Measurements from ENCODE around the gene PAPOLB.

- no peak for TF ChIP-seq ESRRA (IDR thresholded peaks at IDR 0.05; ENCODE audit: borderline replicate concordance, low read length)
- TF ChIP-seq, protein P1, sequence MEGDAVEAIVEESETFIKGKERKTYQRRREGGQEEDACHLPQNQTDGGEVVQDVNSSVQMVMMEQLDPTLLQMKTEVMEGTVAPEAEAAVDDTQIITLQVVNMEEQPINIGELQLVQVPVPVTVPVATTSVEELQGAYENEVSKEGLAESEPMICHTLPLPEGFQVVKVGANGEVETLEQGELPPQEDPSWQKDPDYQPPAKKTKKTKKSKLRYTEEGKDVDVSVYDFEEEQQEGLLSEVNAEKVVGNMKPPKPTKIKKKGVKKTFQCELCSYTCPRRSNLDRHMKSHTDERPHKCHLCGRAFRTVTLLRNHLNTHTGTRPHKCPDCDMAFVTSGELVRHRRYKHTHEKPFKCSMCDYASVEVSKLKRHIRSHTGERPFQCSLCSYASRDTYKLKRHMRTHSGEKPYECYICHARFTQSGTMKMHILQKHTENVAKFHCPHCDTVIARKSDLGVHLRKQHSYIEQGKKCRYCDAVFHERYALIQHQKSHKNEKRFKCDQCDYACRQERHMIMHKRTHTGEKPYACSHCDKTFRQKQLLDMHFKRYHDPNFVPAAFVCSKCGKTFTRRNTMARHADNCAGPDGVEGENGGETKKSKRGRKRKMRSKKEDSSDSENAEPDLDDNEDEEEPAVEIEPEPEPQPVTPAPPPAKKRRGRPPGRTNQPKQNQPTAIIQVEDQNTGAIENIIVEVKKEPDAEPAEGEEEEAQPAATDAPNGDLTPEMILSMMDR (IDR thresholded peaks at IDR 0.05), result no peak
- no peak for TF ChIP-seq POLR2AphosphoS2 (conservative IDR thresholded peaks at IDR 0.05; ENCODE audit: low read length)
- TF ChIP-seq MYC (IDR thresholded peaks at IDR 0.05; ENCODE audit: borderline replicate concordance, low read length), result no peak
- no peak for TF ChIP-seq FOXS1 (CRISPR knock-in tag; IDR thresholded peaks at IDR 0.05)
- no peak for TF ChIP-seq CBX8 (IDR thresholded peaks at IDR 0.05)
- no peak for TF ChIP-seq POLR2A (IDR thresholded peaks at IDR 0.05; ENCODE audit: low read length)
- no peak for TF ChIP-seq RAD21 (conservative IDR thresholded peaks at IDR 0.05 in 1 of 2, IDR thresholded peaks at IDR 0.05 in 1 of 2)
- no peak for TF ChIP-seq KDM5A (IDR thresholded peaks at IDR 0.05)
- no peak for TF ChIP-seq CEBPB (IDR thresholded peaks at IDR 0.05)
- TF ChIP-seq JUN (IDR thresholded peaks at IDR 0.05), result no peak
- TF ChIP-seq RFX5 (IDR thresholded peaks at IDR 0.05), result no peak
These were observed 49.4 kb upstream of the PAPOLB start for GRCh38 chr7:4911111-4911828.

All from A549 (cell line).